ENCODE measurements around the gene CCDC12. TPM values are rescaled to one million over a fixed set of nuclear protein-coding genes. Genes with fewer than 3 reads are reported as not detected.

CCDC12 gene
- total and polyA plus RNA-seq, 9 of the 15 experiments (the other 6 are each of a cell fraction or from before 2014, with no cell fraction given), result 8.9 to 201 (median 86.9) TPM

- TF ChIP-seq GTF3C2 (IDR thresholded peaks at IDR 0.05; ENCODE audit: borderline replicate concordance, extremely low read depth, insufficient read length), result no peak
- TF ChIP-seq FOXK2 (conservative IDR thresholded peaks at IDR 0.05 in 1 of 2, IDR thresholded peaks at IDR 0.05 in 1 of 2; ENCODE audit: low read depth in 2 of 2), result no peak
- TF ChIP-seq DDX20 (tag; IDR thresholded peaks at IDR 0.05; ENCODE audit: low read depth), result no peak
- peak; percentile 91 for TF ChIP-seq ZNF146 (CRISPR knock-in tag; IDR thresholded peaks at IDR 0.05; ENCODE audit: unreplicated experiment)
- no peak for TF ChIP-seq MXI1 (IDR thresholded peaks at IDR 0.05; ENCODE audit: low read depth, low read length)
- TF ChIP-seq CREB3L1 (IDR thresholded peaks at IDR 0.05; ENCODE audit: borderline replicate concordance, low read depth), result no peak
- TF ChIP-seq ATF2 (CRISPR knock-in tag; IDR thresholded peaks at IDR 0.05), result no peak
- TF ChIP-seq TEAD2 (tag; IDR thresholded peaks at IDR 0.05), result no peak
- no peak for TF ChIP-seq TAL1 (IDR thresholded peaks at IDR 0.05)
- no peak for TF ChIP-seq ZNF133 (CRISPR knock-in tag; IDR thresholded peaks at IDR 0.05)
- no peak for TF ChIP-seq CBFB (CRISPR knock-in tag; IDR thresholded peaks at IDR 0.05)
- TF ChIP-seq BRD4 (IDR thresholded peaks at IDR 0.05), result no peak; the same call in 1 of the 2 replicates
- TF ChIP-seq ZBTB2 (IDR thresholded peaks at IDR 0.05), result no peak
- TF ChIP-seq EZH2 (IDR thresholded peaks at IDR 0.05; ENCODE audit: borderline replicate concordance, low read depth, low read length), result no peak
Observed at GRCh38 chr3:47017504-47018268, 41.1 kb upstream of the CCDC12 start (continued).
